Endothelial cell of umbilical vein (primary cell): ENCODE data around the gene CSRP1. TPM values are rescaled to one million over a fixed set of nuclear protein-coding genes. Genes with fewer than 3 reads are reported as not detected.
"Not testable (repeated sequence)": the region's sequence is repeated elsewhere in the genome, so short reads cannot be mapped to it uniquely, and the experiment has no call there.

Source experiments
- BruUV-seq: library from RNA; stranded (reverse); fragments of 400-500 nt; replicated peaks from 2 replicates; lab custom pipeline; 2021; lab: Mats Ljungman, UMichigan
- CTCF ChIA-PET: fragments of 300-600, 350-600 bp; sonication (Branson Sonifier 250); formaldehyde crosslinking; loops from one replicate; lab custom pipeline; 2021; ENCODE audit warnings: antibody characterized with exemption, inconsistent platforms; lab: Charles Lee
- POLR2A ChIA-PET: fragments of 300-600, 350-600 bp; sonication (Branson Sonifier 250); formaldehyde crosslinking; loops from one replicate; lab custom pipeline; 2021; ENCODE audit warnings: antibody characterized with exemption, inconsistent platforms; lab: Charles Lee
- DNase-seq: peaks from one replicate; pipeline ENCODE4 v3.0.0-alpha.2; 2011; ENCODE audit warnings: low read depth, low spot score
- FAIRE-seq: peaks from 2 replicates; lab custom pipeline; 2011; peaks lifted over from hg19 to GRCh38; lab: Jason Lieb, UNC
- H2AFZ ChIP-seq: 2 replicates; pipeline ENCODE4 v1.6.0; 2012; ENCODE audit warnings: low read depth, low read length, control low read depth, inconsistent platforms
- H3K27ac ChIP-seq: 2 replicates; pipeline ENCODE4 v1.5.1; 2011; ENCODE audit warnings: low read depth, mild to moderate bottlenecking, control low read depth, low read length, moderate library complexity; ENCODE audit not compliant: insufficient read depth
- H3K27me3 ChIP-seq, 2 experiments: 2 replicates each; pipeline versions ENCODE4 v1.6.0 to v1.6.1; 2011; ENCODE audit warnings: low read length in 2 of 2, mixed read lengths in 1 of 2; ENCODE audit not compliant: control insufficient read depth in 2 of 2, insufficient read depth in 2 of 2
- H3K36me3 ChIP-seq, 2 experiments: 2 replicates in 1 of 2; 3 replicates in 1 of 2; pipeline ENCODE4 v1.5.1; 2011; ENCODE audit warnings: low read length in 2 of 2, mild to moderate bottlenecking in 1 of 2, moderate library complexity in 1 of 2; ENCODE audit not compliant: control insufficient read depth in 2 of 2, insufficient read depth in 2 of 2; ENCODE audit errors: extremely low read depth in 1 of 2
- H3K4me1 ChIP-seq: 3 replicates; pipeline ENCODE4 v1.5.1; 2011; ENCODE audit warnings: mild to moderate bottlenecking, low read length; ENCODE audit not compliant: control insufficient read depth, insufficient read depth; ENCODE audit errors: extremely low read depth
- H3K4me2 ChIP-seq: 2 replicates; pipeline ENCODE4 v1.6.1; 2011; ENCODE audit warnings: low read length, control low read depth, mixed read lengths; ENCODE audit not compliant: insufficient read depth
- H3K4me3 ChIP-seq, 3 experiments: fragments of 200-600 bp in 1 of 3; sonication (generic), shearing (Covaris generic) in 1 of 3; replicated peaks in 1 of 3; 2 replicates each; pipeline ENCODE4 v1.5.1; 2011 to 2016; ENCODE audit warnings: control low read depth in 3 of 3, low read length in 3 of 3, mild to moderate bottlenecking in 2 of 3, inconsistent platforms in 1 of 3, low read depth in 1 of 3, moderate library complexity in 1 of 3; ENCODE audit not compliant: insufficient read depth in 1 of 3
- H3K79me2 ChIP-seq: 2 replicates; pipeline ENCODE4 v1.6.0; 2012; ENCODE audit warnings: low read length, inconsistent platforms; ENCODE audit not compliant: control insufficient read depth, insufficient read depth
- H3K9ac ChIP-seq: replicated peaks from 2 replicates; pipeline ENCODE3; 2011; ENCODE audit warnings: low read length, control low read depth; ENCODE audit not compliant: insufficient read depth; ENCODE audit errors: extremely low read depth
- H3K9me1 ChIP-seq: replicated peaks from 3 replicates; pipeline ENCODE4 v1.6.0; 2011; ENCODE audit warnings: mild to moderate bottlenecking, low read length; ENCODE audit not compliant: control insufficient read depth, insufficient read depth; ENCODE audit errors: extremely low read depth
- H3K9me3 ChIP-seq: replicated peaks from 2 replicates; pipeline ENCODE4 v1.5.1; 2012; ENCODE audit warnings: low read length, inconsistent platforms; ENCODE audit not compliant: control insufficient read depth, insufficient read depth
- H4K20me1 ChIP-seq: replicated peaks from 2 replicates; pipeline ENCODE3; 2011; ENCODE audit warnings: mild to moderate bottlenecking, low read length; ENCODE audit not compliant: control insufficient read depth, insufficient read depth; ENCODE audit errors: extremely low read depth
- EZH2 ChIP-seq: IDR thresholded peaks from 2 replicates; pipeline ENCODE4 v1.6.1; 2012; ENCODE audit warnings: borderline replicate concordance, low read depth, mild to moderate bottlenecking, moderate library complexity, low read length, inconsistent platforms; ENCODE audit not compliant: severe bottlenecking
- FOS ChIP-seq: IDR thresholded peaks from 2 replicates; pipeline ENCODE4 v1.6.1; 2011; ENCODE audit warnings: mild to moderate bottlenecking, low read length, moderate library complexity, borderline replicate concordance; ENCODE audit not compliant: insufficient read depth
- GATA2 ChIP-seq: IDR thresholded peaks from 2 replicates; pipeline ENCODE4 v1.7.0; 2011; ENCODE audit warnings: low read depth, mild to moderate bottlenecking, moderate library complexity, mixed read lengths, low read length; ENCODE audit not compliant: insufficient read length, insufficient read depth
- JUN ChIP-seq: IDR thresholded peaks from 2 replicates; pipeline ENCODE4 v1.6.1; 2011; ENCODE audit warnings: borderline replicate concordance, low read depth; ENCODE audit not compliant: insufficient read length, insufficient read depth
- MYC ChIP-seq: IDR thresholded peaks from one replicate; pipeline ENCODE4 v1.6.1; 2011; ENCODE audit warnings: mild to moderate bottlenecking, low read depth, low read length
- POLR2A ChIP-seq: IDR thresholded peaks from 2 replicates; pipeline ENCODE4 v1.6.1; 2012; ENCODE audit warnings: low read depth, mild to moderate bottlenecking, control low read depth, low read length
- POLR2AphosphoS5 ChIP-seq: IDR thresholded peaks from 2 replicates; pipeline ENCODE4 v1.6.1; 2012; ENCODE audit warnings: low read depth, mild to moderate bottlenecking, control low read depth, low read length, moderate library complexity; ENCODE audit not compliant: insufficient read depth
- dilution Hi-C: fragments of 300-500 bp; cut with MboI; formaldehyde crosslinking; loops from one replicate; pipeline ENCODE4 v1.15.0; 2019; ENCODE audit warnings: low sequenced_read_pairs; ENCODE audit not compliant: extremely low pct_ligation_motif_present
- intact Hi-C: fragments of 100-400 bp; cut with micrococcal nuclease; formaldehyde crosslinking; loops from one replicate; pipeline ENCODE4 v1.10.0; 2022
- polyA plus RNA-seq, 4 experiments: library from polyadenylated mRNA; depleted of rRNA in 3 of 4; stranded (reverse) in 3 of 4; unstranded in 1 of 4; fragments of >200 nt; gene quantifications; 2 replicates each; pipeline versions ENCODE4 v1.2.1 to v1.2.3, GENCODE V29; 2011 to 2012; ENCODE audit warnings: missing spikeins in 1 of 4
- total RNA-seq: library from RNA; stranded (reverse); gene quantifications from 2 replicates; pipeline ENCODE4 v1.2.3, GENCODE V29; 2021
- TF ChIP-seq, protein P1 (sequence below): IDR thresholded peaks from 2 replicates; pipeline ENCODE4 v1.6.1; 2011; ENCODE audit not compliant: insufficient read depth, insufficient read length
- TF ChIP-seq, protein P2 (sequence below), 2 donors: IDR thresholded peaks; 1 replicate in 1 of 2; 2 replicates in 1 of 2; pipeline ENCODE4 v1.5.1; 2011; ENCODE audit warnings: low read length in 2 of 2, mild to moderate bottlenecking in 2 of 2, moderate library complexity in 2 of 2, control low read depth in 1 of 2, inconsistent platforms in 1 of 2, low read depth in 1 of 2; ENCODE audit not compliant: insufficient read depth in 1 of 2; ENCODE audit errors: extremely low read depth in 1 of 2

CSRP1 gene
- total and polyA plus RNA-seq, 2 donors (not counting 3 experiments of a cell fraction or from before 2014, with no cell fraction given): 393 to 510 TPM

DNA sequence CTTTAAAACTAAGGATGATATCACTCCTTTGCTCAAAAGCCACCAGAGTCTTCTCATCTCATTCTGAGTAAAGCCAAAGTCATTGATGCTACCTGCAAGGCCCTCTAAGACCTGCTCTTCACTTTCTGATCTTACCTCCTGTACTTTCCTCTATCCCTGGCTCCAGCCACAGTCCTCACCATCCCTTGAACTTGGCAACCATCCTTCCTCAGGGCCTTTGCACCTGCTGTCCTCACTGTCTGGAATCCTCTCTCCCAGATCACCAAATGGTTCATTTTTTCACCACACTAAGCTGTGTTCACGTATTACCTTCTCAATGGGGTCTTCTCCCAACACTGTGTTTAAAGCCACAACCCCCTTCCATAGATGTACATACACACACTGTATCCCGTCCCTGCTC lies 33.6 kb downstream of the CSRP1 start:
- Histone ChIP-seq H3K4me1 (peaks cover 5% of the 10 kb centered on the region), H3K9me3 (no peaks in the 10 kb centered on the region), H3K4me3 (no peak overlapping the region), H3K27ac (no peak overlapping the region), H3K9me1 (no peaks in the 10 kb centered on the region), H2AFZ (no peak overlapping the region), H3K79me2 (no peaks in the 10 kb centered on the region), H3K9ac (no peak overlapping the region), H3K4me2 (no peak overlapping the region), H3K36me3 (no peaks in the 10 kb centered on the region), H3K27me3 (peaks cover 5 to 11% of the 10 kb centered on the region in 2 experiments), H4K20me1 (no peaks in the 10 kb centered on the region)
- FAIRE-seq (no peak), DNase-seq (no peak)
- dilution Hi-C loops: no loop called here
- ChIA-PET POLR2A (no interaction called here), CTCF (interaction anchor here (0.6 to 2.0 kb wide), 4 partner anchors 8 to 40 kb away, joined by 3 to 14 read pairs (median 5); no protein-coding TSS in a partner anchor)
- BruUV-seq: no TSS peak
- intact Hi-C loops: no loop called here
- no peak for TF ChIP-seq EZH2
- no peak for TF ChIP-seq POLR2AphosphoS5
- TF ChIP-seq POLR2A: no peak
- TF ChIP-seq, protein P1, sequence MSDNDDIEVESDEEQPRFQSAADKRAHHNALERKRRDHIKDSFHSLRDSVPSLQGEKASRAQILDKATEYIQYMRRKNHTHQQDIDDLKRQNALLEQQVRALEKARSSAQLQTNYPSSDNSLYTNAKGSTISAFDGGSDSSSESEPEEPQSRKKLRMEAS: no peak
- no peak for TF ChIP-seq JUN
- TF ChIP-seq MYC: no peak
- TF ChIP-seq, protein P2, sequence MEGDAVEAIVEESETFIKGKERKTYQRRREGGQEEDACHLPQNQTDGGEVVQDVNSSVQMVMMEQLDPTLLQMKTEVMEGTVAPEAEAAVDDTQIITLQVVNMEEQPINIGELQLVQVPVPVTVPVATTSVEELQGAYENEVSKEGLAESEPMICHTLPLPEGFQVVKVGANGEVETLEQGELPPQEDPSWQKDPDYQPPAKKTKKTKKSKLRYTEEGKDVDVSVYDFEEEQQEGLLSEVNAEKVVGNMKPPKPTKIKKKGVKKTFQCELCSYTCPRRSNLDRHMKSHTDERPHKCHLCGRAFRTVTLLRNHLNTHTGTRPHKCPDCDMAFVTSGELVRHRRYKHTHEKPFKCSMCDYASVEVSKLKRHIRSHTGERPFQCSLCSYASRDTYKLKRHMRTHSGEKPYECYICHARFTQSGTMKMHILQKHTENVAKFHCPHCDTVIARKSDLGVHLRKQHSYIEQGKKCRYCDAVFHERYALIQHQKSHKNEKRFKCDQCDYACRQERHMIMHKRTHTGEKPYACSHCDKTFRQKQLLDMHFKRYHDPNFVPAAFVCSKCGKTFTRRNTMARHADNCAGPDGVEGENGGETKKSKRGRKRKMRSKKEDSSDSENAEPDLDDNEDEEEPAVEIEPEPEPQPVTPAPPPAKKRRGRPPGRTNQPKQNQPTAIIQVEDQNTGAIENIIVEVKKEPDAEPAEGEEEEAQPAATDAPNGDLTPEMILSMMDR (IDR thresholded peaks at IDR 0.05; ENCODE audit: extremely low read depth in 1 of 2, insufficient read depth in 1 of 2, low read depth in 1 of 2, low read length in 2 of 2): no peak
- no peak for TF ChIP-seq FOS
- no peak for TF ChIP-seq GATA2

DNA sequence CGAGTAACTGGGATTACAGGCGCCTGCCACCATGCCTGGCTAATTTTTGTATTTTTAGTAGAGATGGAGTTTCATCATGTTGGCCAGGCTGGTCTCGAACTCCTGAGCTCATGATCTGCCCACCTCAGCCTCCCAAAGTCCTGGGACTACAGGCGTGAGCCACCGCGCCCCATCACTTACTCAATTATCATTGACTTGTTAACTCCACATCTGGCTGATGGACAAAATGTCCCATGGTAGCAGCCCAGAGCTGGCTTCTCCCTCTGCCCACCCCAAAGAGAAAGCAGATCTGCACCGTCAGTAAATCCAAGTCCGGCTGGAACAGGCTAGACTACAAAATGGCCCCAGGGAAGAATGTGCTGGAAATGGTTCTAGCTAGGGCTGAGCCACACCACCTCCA lies 34.6 kb downstream of the CSRP1 start:
- H3K9ac ChIP-seq, H3K36me3 ChIP-seq, H4K20me1 ChIP-seq, H2AFZ ChIP-seq, DNase-seq, H3K4me3 ChIP-seq, H3K4me2 ChIP-seq, FAIRE-seq, H3K4me1 ChIP-seq, H3K27ac ChIP-seq, BruUV-seq, intact Hi-C loops, H3K9me3 ChIP-seq, H3K79me2 ChIP-seq, dilution Hi-C loops, H3K9me1 ChIP-seq: not testable (repeated sequence)
- ChIA-PET POLR2A (interaction anchor here (1.6 kb wide), 1 partner anchor 9 kb away, joined by 4 read pairs; no protein-coding TSS in a partner anchor), CTCF (interaction anchor here (0.6 to 2.0 kb wide), 5 partner anchors 9 to 206 kb away, joined by 3 to 14 read pairs (median 7); no protein-coding TSS in a partner anchor)
- H3K27me3 ChIP-seq: peaks cover 5 to 11% of the 10 kb centered on the region in 2 experiments
